PC-3 (cell line): Measurements from ENCODE around the gene TMEM54. TPM values are rescaled to one million over a fixed set of nuclear protein-coding genes. Genes with fewer than 3 reads are reported as not detected.

Source experiments
- ATAC-seq: fragments of 200-7000 bp; cut with Tn5 transposase; 2 replicates; pipeline ENCODE4 v1.9.1; 2020; ENCODE audit warnings: mild to moderate bottlenecking, moderate library complexity
- BruUV-seq: library from RNA; stranded (reverse); fragments of 400-500 nt; replicated peaks from 2 replicates; lab custom pipeline; 2021; lab: Mats Ljungman, UMichigan
- CTCF ChIA-PET: fragments of 300-600 bp; sonication (Branson Sonifier 250); formaldehyde crosslinking; loops from one replicate; lab custom pipeline; 2022; ENCODE audit warnings: antibody characterized with exemption; lab: Charles Lee
- POLR2A ChIA-PET: fragments of 300-600 bp; sonication (Branson Sonifier 250); formaldehyde crosslinking; loops from one replicate; lab custom pipeline; 2022; ENCODE audit warnings: antibody characterized with exemption; ENCODE audit not compliant: unreplicated experiment; lab: Charles Lee
- DNase-seq: peaks from one replicate; pipeline ENCODE4 v3.0.0-alpha.2; 2015
- H2AFZ ChIP-seq: fragments of 300-600 bp; sonication (generic); 2 replicates; pipeline ENCODE4 v1.6.0; 2016; ENCODE audit warnings: antibody characterized with exemption, low read length
- H3F3A ChIP-seq: fragments of 300-600 bp; sonication (generic); one replicate; pipeline ENCODE4 v1.6.0; 2017; ENCODE audit warnings: antibody characterized with exemption, low read length, control low read depth, mild to moderate bottlenecking; ENCODE audit not compliant: unreplicated experiment
- H3K27ac ChIP-seq: fragments of 300-600 bp; sonication (generic); 2 replicates; pipeline ENCODE4 v1.5.1; 2016; ENCODE audit warnings: mild to moderate bottlenecking, low read length
- H3K27me3 ChIP-seq: fragments of 300-600 bp; sonication (generic); 2 replicates; pipeline ENCODE4 v1.6.1; 2016; ENCODE audit warnings: low read length, mixed read lengths
- H3K36me3 ChIP-seq: fragments of 300-600 bp; sonication (generic); 2 replicates; pipeline ENCODE4 v1.6.1; 2016; ENCODE audit warnings: low read depth, mixed run types, low read length, mixed read lengths
- H3K4me1 ChIP-seq: fragments of 300-600 bp; sonication (generic); 2 replicates; pipeline ENCODE4 v1.5.1; 2016; ENCODE audit warnings: low read length; ENCODE audit not compliant: insufficient read depth
- H3K4me2 ChIP-seq: fragments of 300-600 bp; sonication (generic); 2 replicates; pipeline ENCODE4 v1.6.0; 2016; ENCODE audit warnings: low read length
- H3K4me3 ChIP-seq: fragments of 300-600 bp; sonication (generic); 2 replicates; pipeline ENCODE4 v1.5.1; 2016; ENCODE audit warnings: mild to moderate bottlenecking, low read length, mixed read lengths
- H3K79me2 ChIP-seq: fragments of 300-600 bp; sonication (generic); 2 replicates; pipeline ENCODE4 v1.6.1; 2017; ENCODE audit warnings: low read length, mixed read lengths
- H3K9ac ChIP-seq: fragments of 300-600 bp; sonication (generic); 2 replicates; pipeline ENCODE4 v1.6.0; 2016; ENCODE audit warnings: mild to moderate bottlenecking, low read length
- H3K9me2 ChIP-seq: fragments of 300-600 bp; sonication (generic); replicated peaks from 2 replicates; pipeline ENCODE4 v1.6.1; 2016; ENCODE audit warnings: mixed run types, low read length, mixed read lengths
- H3K9me3 ChIP-seq: fragments of 300-600 bp; sonication (generic); 2 replicates; pipeline ENCODE4 v1.6.1; 2016; ENCODE audit warnings: low read length, mixed read lengths
- H4K20me1 ChIP-seq: fragments of 300-600 bp; sonication (generic); 2 replicates; pipeline ENCODE4 v1.6.1; 2016; ENCODE audit warnings: low read length, mixed read lengths
- EZH2 ChIP-seq: fragments of 300-600 bp; sonication (generic); IDR thresholded peaks from one replicate; pipeline ENCODE4 v1.6.1; 2017; ENCODE audit warnings: antibody characterized with exemption, mild to moderate bottlenecking, low read length; ENCODE audit not compliant: unreplicated experiment
- EZH2phosphoT487 ChIP-seq: fragments of 300-600 bp; sonication (generic); IDR thresholded peaks from 2 replicates; pipeline ENCODE4 v1.6.1; 2018; ENCODE audit warnings: mild to moderate bottlenecking, antibody characterized with exemption, low read length, borderline replicate concordance
- intact Hi-C: fragments of 100-400 bp; cut with micrococcal nuclease; formaldehyde crosslinking; loops from 2 replicates; pipeline ENCODE4 v1.9.0; 2023
- total RNA-seq: library from RNA; depleted of rRNA; stranded (reverse); fragments of >200 nt; gene quantifications from 2 replicates; pipeline ENCODE4 v1.2.3, GENCODE V29; 2014
- TF ChIP-seq, protein P1 (sequence below): fragments of 300-600 bp; sonication (generic); conservative IDR thresholded peaks from 2 replicates; pipeline ENCODE4 v1.5.1; 2017; ENCODE audit warnings: antibody characterized with exemption, low read depth, mild to moderate bottlenecking, low read length

The TMEM54 gene
- total RNA-seq, 1 experiment from 2014 or later = 175 TPM

DNA sequence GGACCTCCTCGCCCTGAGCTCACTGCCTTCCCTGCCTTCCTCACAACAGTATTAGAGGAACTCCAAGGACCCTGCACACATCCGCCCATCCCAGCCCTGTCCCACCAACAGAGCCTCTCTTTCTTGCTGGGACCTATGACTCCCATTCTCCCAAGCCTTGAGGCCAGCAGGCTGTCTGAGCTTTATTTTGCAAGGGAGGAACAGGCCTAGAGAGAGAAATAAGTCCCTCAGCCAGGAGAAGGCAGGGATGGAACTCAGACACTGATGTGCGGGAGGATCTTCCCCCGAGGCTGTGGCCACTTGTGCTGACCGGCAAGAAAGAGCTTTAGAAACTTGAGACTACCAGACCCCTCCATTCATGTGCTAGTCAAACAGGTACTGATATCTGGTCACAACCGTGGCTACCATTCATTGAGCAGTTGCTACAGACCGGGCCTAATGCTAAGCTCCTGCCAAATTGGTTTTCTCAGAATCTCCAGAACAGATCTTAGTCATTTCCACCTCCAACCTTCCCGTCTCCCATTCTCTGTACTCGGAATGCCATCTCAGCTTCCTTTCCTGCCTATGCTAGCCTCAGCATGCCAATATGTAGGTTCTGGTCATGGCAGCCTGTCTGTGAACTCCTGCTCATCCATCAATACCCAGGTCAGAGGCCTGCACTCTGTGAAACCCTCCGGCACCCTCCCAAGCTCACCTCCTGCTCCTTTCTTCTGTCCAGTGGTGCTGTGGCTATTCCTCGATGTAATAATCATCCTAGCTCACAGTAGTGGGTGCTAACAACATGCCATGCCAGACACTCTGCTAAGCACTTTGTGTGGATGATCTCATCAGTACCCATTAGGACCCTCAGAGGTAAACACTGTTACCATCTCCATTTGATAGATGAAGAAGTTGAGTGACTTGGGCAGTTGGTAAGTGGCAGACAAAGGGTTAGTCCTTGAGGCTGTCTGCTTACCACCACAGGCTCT is 3.8 kb downstream of the TMEM54 start:
- Histone ChIP-seq H3K4me1 (peaks cover 10% of the 10 kb centered on the region), H2AFZ (no peak overlapping the region), H3K9ac (no peak overlapping the region), H3F3A (no peaks in the 10 kb centered on the region), H3K27me3 (no peaks in the 10 kb centered on the region), H3K79me2 (peaks cover 13% of the 10 kb centered on the region), H3K4me2 (no peak overlapping the region), H3K9me2 (no peaks in the 10 kb centered on the region), H3K9me3 (no peaks in the 10 kb centered on the region), H3K36me3 (no peaks in the 10 kb centered on the region), H3K27ac (no peak overlapping the region), H4K20me1 (no peaks in the 10 kb centered on the region), H3K4me3 (no peak overlapping the region)
- no TSS peak for BruUV-seq
- ChIA-PET CTCF (no interaction called here), POLR2A (no interaction called here)
- intact Hi-C loops = no loop called here
- DNase-seq (no peak), ATAC-seq (no peak)
- TF ChIP-seq EZH2phosphoT487 (no peak), EZH2 (no peak)
- TF ChIP-seq, protein P1, sequence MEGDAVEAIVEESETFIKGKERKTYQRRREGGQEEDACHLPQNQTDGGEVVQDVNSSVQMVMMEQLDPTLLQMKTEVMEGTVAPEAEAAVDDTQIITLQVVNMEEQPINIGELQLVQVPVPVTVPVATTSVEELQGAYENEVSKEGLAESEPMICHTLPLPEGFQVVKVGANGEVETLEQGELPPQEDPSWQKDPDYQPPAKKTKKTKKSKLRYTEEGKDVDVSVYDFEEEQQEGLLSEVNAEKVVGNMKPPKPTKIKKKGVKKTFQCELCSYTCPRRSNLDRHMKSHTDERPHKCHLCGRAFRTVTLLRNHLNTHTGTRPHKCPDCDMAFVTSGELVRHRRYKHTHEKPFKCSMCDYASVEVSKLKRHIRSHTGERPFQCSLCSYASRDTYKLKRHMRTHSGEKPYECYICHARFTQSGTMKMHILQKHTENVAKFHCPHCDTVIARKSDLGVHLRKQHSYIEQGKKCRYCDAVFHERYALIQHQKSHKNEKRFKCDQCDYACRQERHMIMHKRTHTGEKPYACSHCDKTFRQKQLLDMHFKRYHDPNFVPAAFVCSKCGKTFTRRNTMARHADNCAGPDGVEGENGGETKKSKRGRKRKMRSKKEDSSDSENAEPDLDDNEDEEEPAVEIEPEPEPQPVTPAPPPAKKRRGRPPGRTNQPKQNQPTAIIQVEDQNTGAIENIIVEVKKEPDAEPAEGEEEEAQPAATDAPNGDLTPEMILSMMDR = no peak

DNA sequence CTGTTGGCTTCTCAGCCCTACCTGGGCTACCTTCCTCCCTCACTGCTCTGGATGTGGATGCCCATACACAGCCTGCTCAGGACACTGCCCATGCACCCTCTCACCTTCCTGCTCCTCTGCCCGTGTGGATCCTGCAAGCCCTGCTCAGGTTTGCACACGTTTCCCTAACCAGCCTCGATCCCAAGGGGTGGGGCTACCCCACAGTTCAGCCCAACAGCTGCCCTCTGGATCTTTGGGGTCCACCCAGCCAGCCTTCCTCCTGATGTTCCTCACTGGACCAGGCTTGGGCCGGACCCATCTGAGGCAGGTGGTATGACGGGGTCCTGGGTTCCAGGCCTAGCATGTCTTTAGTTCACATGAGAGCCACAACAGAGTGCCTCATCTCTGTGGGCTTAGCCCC is 4.7 kb downstream of the TMEM54 start:
- no peaks in the 10 kb centered on the region for H3K9me3 ChIP-seq
- ATAC-seq = no peak
- peaks cover 13% of the 10 kb centered on the region for H3K79me2 ChIP-seq
- CTCF ChIA-PET = no interaction called here
- no peak overlapping the region for H2AFZ ChIP-seq
- H3K27me3 ChIP-seq = no peaks in the 10 kb centered on the region
- H3K27ac ChIP-seq = no peak overlapping the region
- intact Hi-C loops = no loop called here
- TF ChIP-seq, protein P1 = no peak
- no peak for TF ChIP-seq EZH2
- no peak for TF ChIP-seq EZH2phosphoT487
- no peaks in the 10 kb centered on the region for H3F3A ChIP-seq
- POLR2A ChIA-PET = no interaction called here
- no peaks in the 10 kb centered on the region for H3K9me2 ChIP-seq
- no peak overlapping the region for H3K4me2 ChIP-seq
- DNase-seq = no peak
- no peaks in the 10 kb centered on the region for H4K20me1 ChIP-seq
- no peak overlapping the region for H3K9ac ChIP-seq
- H3K4me3 ChIP-seq = no peak overlapping the region
- no peaks in the 10 kb centered on the region for H3K36me3 ChIP-seq
- no TSS peak for BruUV-seq
- peaks cover 10% of the 10 kb centered on the region for H3K4me1 ChIP-seq
